Fibroblast of pulmonary artery (primary cell): ENCODE measurements around the gene VPS13D.
"Not testable (repeated sequence)": the region's sequence is repeated elsewhere in the genome, so short reads cannot be mapped to it uniquely, and the experiment has no call there.

Experiments used
- DNase-seq: peaks from one replicate; pipeline ENCODE4 v3.0.0-alpha.2; 2010; ENCODE audit warnings: low read depth
- H3K4me3 ChIP-seq: replicated peaks from 2 replicates; pipeline ENCODE4 v1.5.1; 2011; ENCODE audit warnings: low read depth, mild to moderate bottlenecking, control low read depth, low read length, moderate library complexity
- CTCF ChIP-seq: IDR thresholded peaks from 2 replicates; pipeline ENCODE4 v1.5.1; 2011; ENCODE audit warnings: mild to moderate bottlenecking, control low read depth, low read length, inconsistent platforms; ENCODE audit errors: missing control alignments

The VPS13D gene

GRCh38 chr1:12314333-12314903 lies 84.6 kb downstream of the VPS13D start:
- peak; percentile 40 for TF ChIP-seq CTCF
- no peak overlapping the region for H3K4me3 ChIP-seq
- peak; percentile 48 for DNase-seq

- no peak overlapping the region for H3K4me3 ChIP-seq
- DNase-seq: peak; percentile 16
- TF ChIP-seq CTCF: no peak
These were observed 85.3 kb downstream of the VPS13D start for GRCh38 chr1:12315146-12315545.

- DNase-seq: no peak
- H3K4me3 ChIP-seq: no peak overlapping the region
- no peak for TF ChIP-seq CTCF
These were observed 86.5 kb downstream of the VPS13D start for GRCh38 chr1:12316331-12316730.

- no peak for TF ChIP-seq CTCF
- H3K4me3 ChIP-seq: no peak overlapping the region
- no peak for DNase-seq
These were observed 90.7 kb downstream of the VPS13D start for GRCh38 chr1:12320486-12320885.

GRCh38 chr1:12324423-12324822 lies 94.6 kb downstream of the VPS13D start:
- no peak overlapping the region for H3K4me3 ChIP-seq
- no peak for TF ChIP-seq CTCF
- DNase-seq: no peak

- not testable (repeated sequence) for DNase-seq, H3K4me3 ChIP-seq
These were observed 95.1 kb downstream of the VPS13D start for GRCh38 chr1:12324973-12325372.

- TF ChIP-seq CTCF: no peak
These were observed 97.2 kb downstream of the VPS13D start for GRCh38 chr1:12326986-12327385.

More at GRCh38 chr1:12326986-12327385, 97.2 kb downstream of the VPS13D start:
- no peak for DNase-seq
- H3K4me3 ChIP-seq: no peak overlapping the region
